ENCODE results near the gene DGLUCY. TPM values are rescaled to one million over a fixed set of nuclear protein-coding genes. Genes with fewer than 3 reads are reported as not detected.
A peak's percentile ranks its signal among the peaks of the same experiment; 100 is the strongest.
"Not testable (repeated sequence)": the region's sequence is repeated elsewhere in the genome, so short reads cannot be mapped to it uniquely, and the experiment has no call there.

DGLUCY gene
- total RNA-seq, 2 donors from 2014 or later: 28.4 to 78.3 TPM

GRCh38 chr14:91237219-91237618, 123.3 kb downstream of the DGLUCY start:
- H3K9me3 Mint-ChIP-seq: peaks cover 4% of the 10 kb centered on the region
- H3K27me3 Mint-ChIP-seq: no peaks in the 10 kb centered on the region
- H3K27ac Mint-ChIP-seq: peak overlapping the region; percentile 85 to 87
- H3K4me3 Mint-ChIP-seq: no peak overlapping the region
- DNase-seq (ENCODE audit: low spot score) (no peak), ATAC-seq (no peak)
- H3K36me3 Mint-ChIP-seq: peaks cover 29% of the 10 kb centered on the region
- H3K4me1 Mint-ChIP-seq (ENCODE audit: low read depth in 2 of 2): peaks cover 55 to 62% of the 10 kb centered on the region in 2 donors

GRCh38 chr14:91238085-91238484, 124.2 kb downstream of the DGLUCY start:
- peaks cover 29% of the 10 kb centered on the region for H3K36me3 Mint-ChIP-seq
- peaks cover 59 to 65% of the 10 kb centered on the region in 2 donors for H3K4me1 Mint-ChIP-seq (ENCODE audit: low read depth in 2 of 2)
- peak overlapping the region; percentile 85 to 87 for H3K27ac Mint-ChIP-seq
- ATAC-seq (no peak), DNase-seq (ENCODE audit: low spot score) (no peak)
- no peak overlapping the region for H3K4me3 Mint-ChIP-seq
- no peaks in the 10 kb centered on the region for H3K27me3 Mint-ChIP-seq
- H3K9me3 Mint-ChIP-seq: peaks cover 4% of the 10 kb centered on the region

GRCh38 chr14:91238661-91239060, 124.8 kb downstream of the DGLUCY start:
- Mint-ChIP-seq H3K4me1 (ENCODE audit: low read depth in 2 of 2) (peaks cover 64 to 71% of the 10 kb centered on the region in 2 donors), H3K27ac (peak overlapping the region; percentile 85 to 87), H3K4me3 (peak overlapping the region; percentile 90), H3K36me3 (peaks cover 29% of the 10 kb centered on the region), H3K27me3 (no peaks in the 10 kb centered on the region), H3K9me3 (peaks cover 4% of the 10 kb centered on the region)
- no peak for ATAC-seq
- no peak for DNase-seq (ENCODE audit: low spot score)

- no peaks in the 10 kb centered on the region for H3K27me3 Mint-ChIP-seq
- H3K4me3 Mint-ChIP-seq: peak overlapping the region; percentile 90
- DNase-seq (ENCODE audit: low spot score): no peak
- H3K9me3 Mint-ChIP-seq: peaks cover 4% of the 10 kb centered on the region
- peak; percentile 18 to 21 for ATAC-seq
- peak overlapping the region; percentile 85 to 87 for H3K27ac Mint-ChIP-seq
- peaks cover 25% of the 10 kb centered on the region for H3K36me3 Mint-ChIP-seq
- peaks cover 72 to 81% of the 10 kb centered on the region in 2 donors for H3K4me1 Mint-ChIP-seq (ENCODE audit: low read depth in 2 of 2)
Measured at GRCh38 chr14:91241863-91242262, 128.0 kb downstream of the DGLUCY start.

GRCh38 chr14:91242635-91243034, 128.8 kb downstream of the DGLUCY start:
- H3K27ac Mint-ChIP-seq: peak overlapping the region; percentile 85 to 87
- peaks cover 73 to 87% of the 10 kb centered on the region in 2 donors for H3K4me1 Mint-ChIP-seq (ENCODE audit: low read depth in 2 of 2)
- ATAC-seq: no peak

GRCh38 chr14:91243074-91243471, 129.2 kb downstream of the DGLUCY start:
- ATAC-seq (no peak), DNase-seq (ENCODE audit: low spot score) (no peak)
- Mint-ChIP-seq H3K27me3 (no peaks in the 10 kb centered on the region), H3K4me3 (peak overlapping the region; percentile 90), H3K4me1 (ENCODE audit: low read depth in 2 of 2) (peaks cover 74 to 87% of the 10 kb centered on the region in 2 donors), H3K36me3 (peaks cover 28% of the 10 kb centered on the region), H3K27ac (peak overlapping the region; percentile 85 to 87), H3K9me3 (peaks cover 8% of the 10 kb centered on the region)

More at GRCh38 chr14:91242635-91243034, 128.8 kb downstream of the DGLUCY start:
- DNase-seq (ENCODE audit: low spot score): no peak
- peaks cover 31% of the 10 kb centered on the region for H3K36me3 Mint-ChIP-seq
- H3K4me3 Mint-ChIP-seq: peak overlapping the region; percentile 90
- H3K9me3 Mint-ChIP-seq: peaks cover 8% of the 10 kb centered on the region
- H3K27me3 Mint-ChIP-seq: no peaks in the 10 kb centered on the region

- Mint-ChIP-seq H3K27ac (peak within 1 kb of the TSS; percentile 85 to 87), H3K36me3 (peaks cover 18% of the 10 kb centered on the region), H3K4me1 (ENCODE audit: low read depth in 2 of 2) (peaks cover 73 to 82% of the 10 kb centered on the region in 2 donors), H3K9me3 (peaks cover 8% of the 10 kb centered on the region), H3K27me3 (no peaks in the 10 kb centered on the region), H3K4me3 (peak within 1 kb of the TSS; percentile 90)
- DNase-seq (ENCODE audit: low spot score) (no peak), ATAC-seq (peak in 1 of 2 donors; percentile 32)
Measured at GRCh38 chr14:91244501-91244901, 130.6 kb downstream of the DGLUCY start, which contains the start of gene GPR68. GPR68 (minus strand) TSS chr14:91244704; CDS start chr14:91235050, 9,654 bp downstream.

- ATAC-seq: peak in 1 of 2 donors; percentile 41
- DNase-seq (ENCODE audit: low spot score): no peak
- peaks cover 15% of the 10 kb centered on the region for H3K36me3 Mint-ChIP-seq
- peak overlapping the region; percentile 90 for H3K4me3 Mint-ChIP-seq
- no peaks in the 10 kb centered on the region for H3K27me3 Mint-ChIP-seq
- H3K9me3 Mint-ChIP-seq: peaks cover 8% of the 10 kb centered on the region
- peaks cover 74 to 83% of the 10 kb centered on the region in 2 donors for H3K4me1 Mint-ChIP-seq (ENCODE audit: low read depth in 2 of 2)
- peak overlapping the region; percentile 85 to 87 for H3K27ac Mint-ChIP-seq
Measured at GRCh38 chr14:91245029-91245428, 131.2 kb downstream of the DGLUCY start.

GRCh38 chr14:91245616-91246015, 131.7 kb downstream of the DGLUCY start:
- Mint-ChIP-seq H3K4me3 (peak overlapping the region; percentile 90), H3K4me1 (ENCODE audit: low read depth in 2 of 2) (peaks cover 77 to 84% of the 10 kb centered on the region in 2 donors), H3K27ac (peak overlapping the region; percentile 85 to 87), H3K36me3 (peaks cover 15% of the 10 kb centered on the region)
- H3K27me3 Mint-ChIP-seq; ATAC-seq; H3K9me3 Mint-ChIP-seq; DNase-seq (ENCODE audit: low spot score): not testable (repeated sequence)

- Mint-ChIP-seq H3K27me3 (no peaks in the 10 kb centered on the region), H3K27ac (peak overlapping the region; percentile 85 to 93), H3K9me3 (peaks cover 8% of the 10 kb centered on the region), H3K4me3 (peak overlapping the region; percentile 90), H3K4me1 (ENCODE audit: low read depth in 2 of 2) (peaks cover 80 to 85% of the 10 kb centered on the region in 2 donors), H3K36me3 (peaks cover 14% of the 10 kb centered on the region)
- ATAC-seq (peak in 1 of 2 donors; percentile 54), DNase-seq (ENCODE audit: low spot score) (no peak)
Measured at GRCh38 chr14:91246051-91246852, 132.4 kb downstream of the DGLUCY start.

- peak; percentile 69 to 74 for ATAC-seq
- Mint-ChIP-seq H3K27ac (peak overlapping the region; percentile 75 to 85), H3K4me3 (peak overlapping the region; percentile 87), H3K36me3 (peaks cover 7% of the 10 kb centered on the region), H3K4me1 (ENCODE audit: low read depth in 2 of 2) (peaks cover 68 to 71% of the 10 kb centered on the region in 2 donors), H3K27me3 (no peaks in the 10 kb centered on the region), H3K9me3 (peaks cover 4% of the 10 kb centered on the region)
- peak; percentile 80 for DNase-seq (ENCODE audit: low spot score)
Measured at GRCh38 chr14:91249841-91250616, 136.2 kb downstream of the DGLUCY start.

- no peak for ATAC-seq
- no peaks in the 10 kb centered on the region for H3K27me3 Mint-ChIP-seq
- peak overlapping the region; percentile 87 for H3K4me3 Mint-ChIP-seq
- DNase-seq (ENCODE audit: low spot score): no peak
- H3K27ac Mint-ChIP-seq: peak overlapping the region; percentile 75 to 85
- H3K36me3 Mint-ChIP-seq: peaks cover 7% of the 10 kb centered on the region
- H3K9me3 Mint-ChIP-seq: peaks cover 4% of the 10 kb centered on the region
- H3K4me1 Mint-ChIP-seq (ENCODE audit: low read depth in 2 of 2): peaks cover 69 to 73% of the 10 kb centered on the region in 2 donors
Measured at GRCh38 chr14:91250912-91251311, 137.0 kb downstream of the DGLUCY start.

- peaks cover 64 to 73% of the 10 kb centered on the region in 2 donors for H3K4me1 Mint-ChIP-seq (ENCODE audit: low read depth in 2 of 2)
- ATAC-seq: peak; percentile 59 to 80
- H3K9me3 Mint-ChIP-seq: no peaks in the 10 kb centered on the region
- H3K4me3 Mint-ChIP-seq: peak overlapping the region; percentile 76
- peak overlapping the region in 1 of 2 donors; percentile 85 for H3K27ac Mint-ChIP-seq
- no peaks in the 10 kb centered on the region for H3K27me3 Mint-ChIP-seq
- H3K36me3 Mint-ChIP-seq: no peaks in the 10 kb centered on the region
- peak; percentile 72 for DNase-seq (ENCODE audit: low spot score)
Measured at GRCh38 chr14:91252871-91253794, 139.3 kb downstream of the DGLUCY start.

All from natural killer cell treated with Interleukin-12 subunit alpha and Interleukin-12 subunit beta and Interleukin-15 and Interleukin-18, amount 100 ng/mL, for 72 hours (primary cell).